Duodenal mucosa (tissue), 2 donors: ENCODE data around the gene SLC2A9.

Experiments
- H3K27ac ChIP-seq: one replicate; pipeline ENCODE4 v1.7.0; 2013; ENCODE audit warnings: low read depth, low read length
- H3K27me3 ChIP-seq, 2 donors: one replicate each; pipeline ENCODE4 v1.7.0; 2013; ENCODE audit warnings: low read length in 2 of 2, control low read depth in 1 of 2; ENCODE audit not compliant: insufficient read depth in 2 of 2, control insufficient read depth in 1 of 2
- H3K36me3 ChIP-seq, 2 donors: one replicate each; pipeline ENCODE4 v1.7.0; 2013; ENCODE audit warnings: low read length in 2 of 2, control low read depth in 1 of 2; ENCODE audit not compliant: insufficient read depth in 2 of 2, control insufficient read depth in 1 of 2
- H3K4me1 ChIP-seq, 2 donors: one replicate each; pipeline ENCODE4 v1.7.0; 2013; ENCODE audit warnings: low read length in 2 of 2, control low read depth in 1 of 2; ENCODE audit not compliant: insufficient read depth in 2 of 2, control insufficient read depth in 1 of 2
- H3K4me3 ChIP-seq, 2 donors: one replicate each; pipeline ENCODE4 v1.7.0; 2013; ENCODE audit warnings: low read length in 2 of 2, low read depth in 1 of 2
- H3K9ac ChIP-seq, 2 donors: one replicate each; pipeline ENCODE4 v1.7.0; 2013; ENCODE audit warnings: low read length in 2 of 2, low read depth in 1 of 2
- H3K9me3 ChIP-seq, 2 donors: one replicate each; pipeline ENCODE4 v1.7.0; 2013; ENCODE audit warnings: low read length in 2 of 2, control low read depth in 1 of 2; ENCODE audit not compliant: control insufficient read depth in 1 of 2

Gene SLC2A9

GRCh38 chr4:9932771-9933170, 88.5 kb downstream of the SLC2A9 start:
- H3K4me3 ChIP-seq = no peak overlapping the region
- H3K27me3 ChIP-seq = no peaks in the 10 kb centered on the region
- H3K36me3 ChIP-seq = peaks cover 0 to 16% of the 10 kb centered on the region in 2 donors
- H3K9me3 ChIP-seq = no peaks in the 10 kb centered on the region
- peaks cover 4 to 5% of the 10 kb centered on the region in 2 donors for H3K4me1 ChIP-seq
- H3K9ac ChIP-seq = no peak overlapping the region
- H3K27ac ChIP-seq = no peak overlapping the region

- Histone ChIP-seq H3K9ac (no peak overlapping the region), H3K4me1 (peaks cover 5 to 10% of the 10 kb centered on the region in 2 donors), H3K27ac (no peak overlapping the region), H3K9me3 (no peaks in the 10 kb centered on the region), H3K36me3 (peaks cover under 1 to 20% of the 10 kb centered on the region in 2 donors), H3K4me3 (no peak overlapping the region), H3K27me3 (no peaks in the 10 kb centered on the region)
These were observed 90.2 kb downstream of the SLC2A9 start for GRCh38 chr4:9931146-9931545.

DNA sequence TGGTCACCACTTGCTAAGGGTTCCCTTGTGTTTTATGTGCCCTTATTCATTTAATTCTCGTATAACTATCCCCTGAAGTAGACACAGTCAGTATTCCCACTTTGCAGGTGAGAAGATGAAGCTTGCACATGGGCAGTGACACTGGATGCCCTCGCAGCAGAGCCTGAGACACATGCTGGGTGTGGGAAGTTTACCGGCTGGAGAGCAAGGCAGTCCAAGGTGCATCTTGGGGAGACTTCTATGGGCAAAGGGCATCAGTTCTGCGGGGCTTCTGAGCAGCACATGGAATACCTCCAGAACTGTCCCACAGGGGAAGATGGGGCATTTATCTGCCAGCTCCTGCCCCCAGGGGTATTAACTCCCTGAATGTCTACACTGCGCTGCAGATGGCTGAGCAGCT, 92.2 kb downstream of the SLC2A9 start:
- Histone ChIP-seq H3K36me3 (peaks cover 3 to 13% of the 10 kb centered on the region in 2 donors), H3K27me3 (no peaks in the 10 kb centered on the region), H3K27ac (no peak overlapping the region), H3K4me1 (peaks cover 5 to 11% of the 10 kb centered on the region in 2 donors), H3K9me3 (no peaks in the 10 kb centered on the region), H3K9ac (no peak overlapping the region), H3K4me3 (no peak overlapping the region)

GRCh38 chr4:9927341-9928007, 93.8 kb downstream of the SLC2A9 start:
- H3K9me3 ChIP-seq = no peaks in the 10 kb centered on the region
- H3K36me3 ChIP-seq = peaks cover 3 to 8% of the 10 kb centered on the region in 2 donors
- no peak overlapping the region for H3K9ac ChIP-seq
- no peak overlapping the region for H3K4me3 ChIP-seq
- H3K27me3 ChIP-seq = no peaks in the 10 kb centered on the region
- peaks cover 5 to 11% of the 10 kb centered on the region in 2 donors for H3K4me1 ChIP-seq
- no peak overlapping the region for H3K27ac ChIP-seq

DNA sequence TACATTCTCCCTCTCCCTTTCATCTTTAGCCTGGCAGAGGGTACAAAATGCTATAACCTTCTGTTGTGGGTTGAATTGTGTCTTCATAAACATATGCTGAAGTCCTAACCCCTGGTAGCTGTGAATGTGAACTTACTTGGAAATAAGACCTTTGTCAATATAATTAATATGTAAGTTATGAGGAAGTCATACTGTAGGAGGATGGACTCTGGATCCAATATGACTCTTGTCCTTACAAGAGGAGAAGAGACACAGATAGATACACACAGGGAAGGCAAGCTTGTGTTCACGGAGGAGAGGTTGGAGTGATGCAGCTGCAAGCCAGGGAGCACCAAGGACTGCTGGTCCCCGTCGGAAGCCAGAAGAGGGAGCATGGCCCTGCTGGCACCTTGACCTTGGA, 94.7 kb downstream of the SLC2A9 start:
- Histone ChIP-seq H3K27ac (no peak overlapping the region), H3K36me3 (peaks cover 3 to 7% of the 10 kb centered on the region in 2 donors), H3K4me1 (peaks cover 5 to 11% of the 10 kb centered on the region in 2 donors), H3K4me3 (no peak overlapping the region), H3K9me3 (no peaks in the 10 kb centered on the region), H3K27me3 (no peaks in the 10 kb centered on the region), H3K9ac (no peak overlapping the region)

DNA sequence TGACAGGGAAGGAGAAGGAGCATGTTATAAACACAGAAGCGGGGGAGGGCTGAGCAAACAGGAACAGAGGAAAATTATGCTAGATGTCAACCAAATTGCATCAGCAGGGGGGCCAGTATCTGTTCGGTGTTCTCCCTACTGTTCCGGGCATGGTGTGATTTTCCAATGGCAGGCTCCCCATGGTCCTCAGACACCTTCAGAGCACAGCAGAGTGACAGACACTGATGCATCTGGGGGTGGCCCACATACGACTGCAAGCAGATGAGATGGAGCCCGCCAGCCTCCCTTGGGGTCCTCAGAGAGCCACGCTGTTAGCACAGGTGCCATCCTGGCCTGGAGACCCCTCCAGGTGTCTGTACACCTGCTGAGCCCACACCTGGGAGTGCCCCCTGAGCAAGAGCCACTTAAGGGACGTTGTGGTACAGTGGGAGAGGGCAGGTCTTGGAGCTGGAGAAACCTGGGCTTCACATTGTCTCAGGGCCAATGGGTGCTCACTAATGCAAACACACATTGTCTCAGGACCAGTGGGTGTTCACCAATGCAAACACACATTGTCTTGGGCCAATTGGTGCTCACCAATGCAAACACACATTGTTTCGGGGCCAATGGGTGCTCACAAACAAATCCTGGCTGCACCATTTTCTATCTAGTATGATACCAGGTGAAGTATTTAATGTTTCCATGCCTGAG, 95.4 kb downstream of the SLC2A9 start:
- no peak overlapping the region for H3K4me3 ChIP-seq
- H3K27me3 ChIP-seq = no peaks in the 10 kb centered on the region
- H3K36me3 ChIP-seq = peaks cover 3 to 4% of the 10 kb centered on the region in 2 donors
- H3K9ac ChIP-seq = no peak overlapping the region
- no peaks in the 10 kb centered on the region for H3K9me3 ChIP-seq
- peaks cover 5 to 11% of the 10 kb centered on the region in 2 donors for H3K4me1 ChIP-seq
- H3K27ac ChIP-seq = no peak overlapping the region

- Histone ChIP-seq H3K9ac (no peak overlapping the region), H3K4me3 (no peak overlapping the region), H3K27me3 (no peaks in the 10 kb centered on the region), H3K9me3 (no peaks in the 10 kb centered on the region), H3K4me1 (peaks cover 5 to 11% of the 10 kb centered on the region in 2 donors), H3K36me3 (peaks cover 3 to 13% of the 10 kb centered on the region in 2 donors), H3K27ac (no peak overlapping the region)
These were observed 96.5 kb downstream of the SLC2A9 start for GRCh38 chr4:9924750-9925149.

GRCh38 chr4:9923195-9923812, 98.0 kb downstream of the SLC2A9 start:
- peaks cover 3 to 19% of the 10 kb centered on the region in 2 donors for H3K36me3 ChIP-seq
- H3K9ac ChIP-seq = no peak overlapping the region

DNA sequence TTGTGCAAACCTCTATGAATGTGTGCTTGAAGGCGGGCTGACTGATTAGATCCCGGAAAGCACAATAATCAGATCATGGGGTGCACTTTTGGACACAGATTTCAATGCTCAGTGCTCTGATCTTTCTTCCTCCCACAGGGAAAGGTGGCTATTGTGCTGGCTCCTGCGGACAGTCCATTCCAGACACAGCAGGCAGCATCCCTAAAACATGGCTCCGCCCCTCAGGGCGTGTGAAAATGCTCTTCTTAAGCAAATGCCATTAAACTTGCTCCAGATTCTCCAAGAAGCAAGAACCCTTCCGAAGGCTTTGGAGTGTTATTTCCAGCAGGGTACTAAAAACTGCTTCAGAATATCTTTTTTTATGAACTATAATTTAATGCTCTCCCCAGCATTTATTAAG, 100.0 kb downstream of the SLC2A9 start:
- Histone ChIP-seq H3K36me3 (peaks cover 6 to 18% of the 10 kb centered on the region in 2 donors), H3K4me3 (no peak overlapping the region), H3K27me3 (no peaks in the 10 kb centered on the region), H3K9ac (no peak overlapping the region), H3K4me1 (peaks cover 0 to 3% of the 10 kb centered on the region in 2 donors), H3K9me3 (no peaks in the 10 kb centered on the region), H3K27ac (no peak overlapping the region)

More at GRCh38 chr4:9923195-9923812, 98.0 kb downstream of the SLC2A9 start:
- H3K4me3 ChIP-seq = no peak overlapping the region
- peaks cover 0 to 7% of the 10 kb centered on the region in 2 donors for H3K4me1 ChIP-seq
- H3K27ac ChIP-seq = no peak overlapping the region
- H3K9me3 ChIP-seq = no peaks in the 10 kb centered on the region
- H3K27me3 ChIP-seq = no peaks in the 10 kb centered on the region

DNA sequence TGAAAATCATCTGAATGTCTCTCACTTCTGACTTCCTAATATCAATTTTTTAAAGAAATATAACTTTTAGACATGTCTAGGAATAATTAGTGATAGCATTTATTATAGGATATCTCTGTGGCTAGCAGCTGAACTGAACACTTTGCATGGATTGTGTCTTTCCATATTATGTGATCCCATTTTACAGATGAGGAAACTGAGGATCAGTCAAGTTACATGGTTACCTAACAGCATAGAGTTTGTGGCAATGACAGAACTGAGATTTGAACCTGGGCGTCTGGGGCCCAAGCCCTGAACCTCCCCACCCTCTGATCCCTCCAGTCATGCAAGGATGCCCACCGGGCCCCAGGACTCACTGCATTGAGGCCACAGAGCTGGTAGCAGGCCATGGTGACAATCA, 101.3 kb downstream of the SLC2A9 start:
- H3K4me3 ChIP-seq = no peak overlapping the region
- no peak overlapping the region for H3K27ac ChIP-seq
- peaks cover 3 to 18% of the 10 kb centered on the region in 2 donors for H3K36me3 ChIP-seq
- H3K9me3 ChIP-seq = no peaks in the 10 kb centered on the region
- no peak overlapping the region for H3K9ac ChIP-seq
- no peaks in the 10 kb centered on the region for H3K4me1 ChIP-seq
- no peaks in the 10 kb centered on the region for H3K27me3 ChIP-seq
